ENCODE results near the gene RXRG.

- no peak for TF ChIP-seq CTCF (conservative IDR thresholded peaks at IDR 0.05; ENCODE audit: low read depth, low read length)
- no peak for TF ChIP-seq EZH2 (IDR thresholded peaks at IDR 0.05; ENCODE audit: low read length, unreplicated experiment)
Observed at GRCh38 chr1:165414620-165415019, 30.3 kb downstream of the RXRG start.
